HL-60/S4 treated with phorbol 12-myristate 13-acetate at 8.2 ng/mL for 4 days and 3 days (cell line): ENCODE results near the gene TFEC.
"Not testable (repeated sequence)": the region's sequence is repeated elsewhere in the genome, so short reads cannot be mapped to it uniquely, and the experiment has no call there.

Experiments
- in situ Hi-C: fragments of 300-500 bp; cut with MboI; formaldehyde crosslinking; loops from 2 replicates; pipeline ENCODE4 v1.15.0; 2022; ENCODE audit warnings: low sequenced_read_pairs

Gene TFEC

DNA sequence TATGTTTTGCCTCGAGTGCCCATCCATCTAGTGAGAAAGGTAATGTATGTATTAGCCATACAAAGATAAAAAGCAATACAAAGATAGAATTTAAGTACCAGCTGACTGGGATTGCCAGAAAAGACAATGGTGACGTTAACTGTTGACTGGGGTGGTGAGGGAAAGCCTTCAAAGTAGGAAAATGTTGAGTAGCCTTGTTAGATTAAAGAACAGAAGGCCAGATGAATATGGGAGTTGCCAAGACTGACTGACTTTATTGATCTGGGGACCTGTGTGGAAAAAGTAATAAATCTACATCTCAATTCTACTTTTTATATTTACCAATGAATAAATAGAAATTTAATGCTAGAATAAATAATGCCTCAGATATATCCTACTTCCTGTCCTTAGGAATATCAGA is 97.7 kb downstream of the TFEC start:
- in situ Hi-C loops = no loop called here

DNA sequence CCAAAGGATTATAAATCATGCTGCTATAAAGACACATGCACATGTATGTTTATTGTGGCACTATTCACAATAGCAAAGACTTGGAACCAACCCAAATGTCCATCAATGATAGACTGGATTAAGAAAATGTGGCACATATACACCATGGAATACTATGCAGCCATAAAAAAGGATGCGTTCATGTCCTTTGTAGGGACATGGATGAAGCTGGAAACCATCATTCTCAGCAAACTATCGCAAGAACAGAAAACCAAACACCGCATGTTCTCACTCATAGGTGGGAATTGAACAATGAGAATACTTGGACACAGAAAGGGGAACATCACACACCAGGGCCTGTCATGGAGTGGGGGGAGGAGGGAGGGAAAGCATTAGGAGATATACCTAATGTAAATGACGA is 100.4 kb downstream of the TFEC start:
- in situ Hi-C loops = not testable (repeated sequence)

DNA sequence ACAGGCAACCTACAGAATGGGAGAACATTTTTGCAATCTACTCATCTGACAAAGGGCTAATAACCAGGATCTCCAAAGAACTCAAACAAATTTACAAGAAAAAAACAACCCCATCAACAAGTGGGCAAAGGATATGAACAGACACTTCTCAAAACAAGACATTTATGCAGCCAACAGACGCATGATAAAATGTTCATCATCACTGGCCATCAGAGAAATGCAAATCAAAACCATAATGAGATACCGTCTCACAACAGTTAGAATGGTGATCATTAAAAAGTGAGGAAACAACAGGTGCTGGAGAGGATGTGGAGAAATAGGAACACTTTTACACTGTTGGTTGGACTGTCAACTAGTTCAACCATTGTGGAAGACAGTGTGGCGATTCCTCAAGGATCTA is 100.8 kb downstream of the TFEC start:
- in situ Hi-C loops = not testable (repeated sequence)

DNA sequence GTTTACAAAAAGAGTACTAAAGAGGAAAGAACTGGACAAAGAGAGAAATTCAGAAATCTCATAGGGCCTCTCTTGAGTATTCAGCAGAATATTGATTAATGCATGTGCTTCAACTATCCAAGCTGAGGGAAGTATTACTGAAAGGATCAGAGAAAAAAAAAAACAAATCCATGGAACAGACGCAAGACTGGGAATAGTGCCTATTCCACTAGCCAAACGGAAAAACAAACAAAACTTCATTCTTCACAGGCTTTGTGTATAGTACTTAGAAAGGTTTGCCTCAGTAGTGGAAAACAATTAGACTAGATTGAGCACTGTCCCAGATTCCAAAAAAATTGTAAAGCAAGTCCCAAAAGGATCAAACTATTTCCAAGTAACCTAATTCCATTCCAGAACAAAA is 106.2 kb downstream of the TFEC start:
- in situ Hi-C loops = no loop called here

DNA sequence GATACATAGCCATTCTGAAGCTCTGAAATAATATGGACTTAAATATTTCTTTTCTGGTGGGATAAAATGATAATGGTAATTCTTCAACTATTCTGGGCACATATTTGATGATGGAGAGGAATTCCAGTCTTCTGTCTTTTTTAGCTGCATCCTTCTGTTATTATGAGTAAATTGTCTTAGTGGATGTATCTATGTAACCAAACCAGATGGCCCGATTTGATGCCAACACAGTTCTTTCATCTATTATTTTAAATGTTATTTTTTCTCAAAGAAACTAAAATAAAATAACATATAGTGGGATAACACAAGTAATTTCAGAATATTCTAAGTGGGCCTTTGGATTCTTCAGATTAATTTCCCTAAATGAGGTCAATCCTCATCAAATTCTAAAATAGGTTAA is 110.2 kb downstream of the TFEC start:
- in situ Hi-C loops = no loop called here

DNA sequence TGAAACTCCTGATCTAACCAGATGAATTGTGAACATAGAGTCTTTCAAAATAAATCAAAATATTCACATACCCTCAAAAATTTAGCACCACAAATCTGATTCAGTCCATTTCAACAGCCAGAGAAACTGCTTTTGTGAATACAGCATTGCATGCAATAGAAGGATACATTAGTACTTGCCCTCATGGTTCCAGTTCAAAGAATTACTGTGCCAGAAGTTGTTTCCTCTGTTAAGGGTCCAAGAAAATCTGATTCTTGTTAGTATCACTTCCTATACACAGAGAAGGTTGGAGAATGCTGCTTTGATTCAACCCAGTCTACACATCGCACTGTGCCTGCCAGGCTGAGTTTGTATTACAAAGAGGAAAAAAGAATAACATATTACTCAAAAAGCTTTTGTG is 115.6 kb downstream of the TFEC start:
- in situ Hi-C loops = no loop called here

DNA sequence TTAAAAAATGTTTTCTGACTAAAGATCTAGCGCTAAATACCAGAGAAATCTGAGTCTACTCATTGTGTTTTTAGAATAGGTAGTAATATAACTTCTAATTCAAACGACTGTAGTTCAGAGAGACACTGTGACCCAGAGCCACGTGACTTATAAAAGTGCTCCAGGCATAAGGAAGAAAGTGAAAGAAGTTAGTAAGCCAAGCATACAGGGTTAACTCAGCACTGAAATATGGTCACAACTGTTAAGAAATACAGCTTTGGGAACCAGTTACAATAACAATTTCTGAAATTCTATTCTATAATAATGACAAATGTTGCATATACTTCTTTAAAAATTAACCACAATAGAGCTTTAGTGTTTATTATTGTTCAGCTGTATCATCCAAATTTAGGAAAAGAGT is 119.1 kb downstream of the TFEC start:
- in situ Hi-C loops = no loop called here

DNA sequence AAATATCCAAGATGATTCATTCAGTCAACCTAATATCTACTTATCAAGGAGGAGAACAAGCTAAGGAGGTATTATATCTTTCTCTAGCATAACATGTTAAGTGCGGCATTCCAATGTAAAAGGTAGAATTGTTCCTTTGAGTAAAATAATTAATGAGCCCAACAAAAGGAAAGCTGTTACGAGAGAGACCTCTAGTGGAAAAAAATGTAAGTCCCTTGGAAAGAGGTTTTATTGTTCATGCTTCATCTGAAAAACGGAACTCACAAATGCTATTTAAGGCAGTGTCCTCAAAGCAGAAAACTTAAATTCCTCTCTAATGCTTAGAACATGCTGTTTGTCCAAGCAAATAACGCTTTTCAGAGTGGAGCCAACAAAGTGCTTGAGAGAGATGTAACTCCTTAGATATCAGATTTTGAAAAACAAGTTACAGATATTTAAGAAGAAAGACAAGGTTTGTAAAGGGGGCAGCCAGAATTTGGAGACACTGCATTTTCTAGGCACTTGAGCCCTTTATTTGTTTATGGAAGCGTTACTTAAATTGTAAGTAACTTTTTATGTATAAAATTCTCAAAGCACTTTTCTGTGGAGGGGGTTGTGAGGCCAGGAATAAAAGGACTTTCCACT is 119.9 kb downstream of the TFEC start:
- in situ Hi-C loops = no loop called here

DNA sequence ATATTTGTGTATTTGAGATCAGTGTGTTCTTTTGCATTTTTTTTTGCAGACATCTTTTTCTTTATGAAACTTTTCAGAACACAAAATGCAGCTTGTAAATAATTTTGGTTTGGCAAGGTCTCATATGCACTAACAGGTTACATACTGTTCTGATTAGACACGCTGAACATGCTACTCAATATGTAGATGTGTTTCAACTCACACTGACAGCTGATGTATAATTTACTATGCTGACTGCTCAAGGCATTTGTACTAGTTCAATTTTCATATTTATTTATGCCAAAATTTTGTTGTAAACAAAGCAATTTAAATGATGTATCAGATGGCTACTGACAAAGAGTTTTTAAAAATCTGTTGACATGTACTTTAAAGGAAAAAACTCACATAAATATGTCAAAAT is 123.8 kb downstream of the TFEC start:
- in situ Hi-C loops = no loop called here

DNA sequence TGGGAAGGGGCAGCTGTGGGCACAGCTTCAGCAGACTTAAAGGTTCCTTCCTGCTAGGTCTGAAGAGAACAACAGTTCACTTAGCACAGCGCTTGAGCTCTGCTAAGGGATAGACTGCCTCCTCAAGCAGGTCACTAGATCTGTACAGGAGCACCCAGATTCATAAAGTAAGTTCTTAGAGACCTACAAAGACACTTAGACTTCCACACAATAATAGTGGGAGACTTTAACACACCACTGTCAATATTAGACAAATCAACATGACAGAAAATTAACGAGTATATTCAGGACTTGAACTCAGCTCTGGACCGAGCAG is 140.9 kb downstream of the TFEC start:
- in situ Hi-C loops = no loop called here

DNA sequence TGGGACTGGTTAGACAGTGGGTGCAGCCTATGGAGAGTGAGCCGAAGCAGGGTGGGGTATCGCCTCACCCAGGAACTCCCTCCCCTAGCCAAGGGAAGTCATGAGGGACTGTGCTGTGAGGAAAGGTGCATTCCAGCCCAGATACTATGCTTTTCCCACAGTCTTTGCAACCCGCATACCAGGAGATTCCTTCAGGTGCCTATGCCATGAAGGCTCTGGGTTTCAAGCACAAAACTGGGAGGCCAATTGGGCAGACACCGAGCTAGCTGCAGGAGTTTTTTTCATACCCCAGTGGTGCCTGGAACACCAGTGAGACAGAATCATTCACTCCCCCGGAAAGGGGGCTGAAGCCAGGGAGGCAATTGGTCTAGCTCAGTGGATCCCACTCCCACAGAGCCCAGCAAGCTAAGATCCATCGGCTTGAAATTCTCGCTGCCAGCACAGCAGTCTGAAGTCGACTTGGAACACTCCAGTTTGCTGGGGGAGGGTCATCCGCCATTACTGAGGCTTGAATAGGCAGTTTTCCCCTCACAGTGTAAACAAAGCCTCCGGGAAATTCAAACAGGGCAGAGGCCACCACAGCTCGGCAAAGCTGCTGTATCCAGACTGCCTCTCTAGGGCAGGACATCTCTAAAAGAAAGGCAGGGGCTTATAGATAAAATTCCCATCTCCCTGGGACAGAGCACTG is 141.4 kb downstream of the TFEC start:
- in situ Hi-C loops = no loop called here

DNA sequence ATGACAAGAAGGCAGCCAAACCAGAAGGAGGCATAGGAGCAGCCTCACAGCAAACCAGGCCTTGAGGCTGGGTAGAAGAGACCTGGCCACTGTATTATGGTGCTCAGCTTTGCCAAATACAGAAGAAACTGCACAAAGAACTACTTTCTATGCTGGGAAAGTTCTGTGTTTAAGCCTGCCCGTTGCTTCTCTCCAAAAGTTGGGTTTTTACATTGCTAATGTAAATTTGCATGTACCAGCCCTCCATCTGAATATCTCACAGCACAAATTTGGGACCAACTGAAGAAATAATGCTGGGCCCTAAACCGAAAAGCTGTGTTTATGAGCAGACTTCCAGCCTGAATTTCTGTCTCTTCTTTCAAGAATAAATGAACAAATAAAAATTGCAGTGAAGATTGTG is 145.0 kb downstream of the TFEC start:
- in situ Hi-C loops = no loop called here
